GM18858 (cell line): ENCODE results near the gene AP3B1.
"Not testable (repeated sequence)": the region's sequence is repeated elsewhere in the genome, so short reads cannot be mapped to it uniquely, and the experiment has no call there.

Experiments used
- ATAC-seq: cut with Tn5 transposase; IDR thresholded peaks from one replicate; pipeline ENCODE4 v1.9.1; 2021; ENCODE audit not compliant: unreplicated experiment

The AP3B1 gene

DNA sequence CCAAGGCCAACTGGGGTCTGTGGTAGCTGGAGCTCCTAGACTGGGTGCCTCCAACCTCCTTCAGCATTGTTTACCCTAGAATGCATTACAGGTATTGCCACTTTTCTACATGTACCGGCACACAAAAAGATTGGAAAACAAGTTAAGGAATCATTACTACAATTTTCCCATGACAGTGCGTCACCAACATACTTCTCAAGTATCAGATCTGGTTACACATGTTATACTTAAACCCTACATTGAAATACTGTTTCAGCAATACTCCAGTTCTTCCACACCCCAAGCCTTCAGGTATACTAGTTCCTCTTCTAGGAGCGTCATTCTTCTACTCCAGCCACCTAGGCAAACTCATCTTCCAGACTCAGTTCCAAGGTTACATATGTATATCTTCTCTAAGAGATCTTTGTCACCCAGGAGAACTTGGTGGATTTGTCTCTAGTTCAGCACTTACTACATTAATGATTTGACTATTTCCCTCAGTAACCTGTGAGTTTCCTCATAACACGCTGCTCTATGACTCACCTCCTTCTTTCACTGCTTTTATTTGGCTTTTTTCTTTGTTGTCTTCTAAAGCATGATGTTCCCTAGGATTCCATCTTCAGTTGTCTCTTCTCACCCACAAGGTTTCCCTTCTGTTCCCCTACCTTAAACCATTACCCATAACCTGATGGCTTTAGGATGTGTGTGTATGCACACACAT lies 217.0 kb downstream of the AP3B1 start:
- ATAC-seq = no peak

DNA sequence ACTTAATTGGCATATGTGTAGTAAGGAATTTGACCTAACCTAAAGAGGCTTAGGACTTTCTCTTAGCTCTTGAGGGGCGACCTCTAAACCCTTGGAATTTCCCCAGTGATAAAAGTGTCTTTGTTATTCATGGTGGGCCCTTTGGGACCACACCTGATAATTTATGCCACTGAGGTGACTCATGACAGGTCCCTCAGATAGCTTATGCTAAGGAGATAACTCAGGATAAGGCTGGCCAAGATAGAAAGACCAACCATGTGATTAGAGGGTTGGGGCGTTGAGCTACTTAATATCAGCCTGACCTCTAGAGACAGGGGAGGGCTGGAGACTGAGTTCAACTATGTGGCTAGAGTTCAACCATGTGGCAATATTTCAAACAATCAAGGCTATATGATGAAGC lies 218.1 kb downstream of the AP3B1 start:
- no peak for ATAC-seq

DNA sequence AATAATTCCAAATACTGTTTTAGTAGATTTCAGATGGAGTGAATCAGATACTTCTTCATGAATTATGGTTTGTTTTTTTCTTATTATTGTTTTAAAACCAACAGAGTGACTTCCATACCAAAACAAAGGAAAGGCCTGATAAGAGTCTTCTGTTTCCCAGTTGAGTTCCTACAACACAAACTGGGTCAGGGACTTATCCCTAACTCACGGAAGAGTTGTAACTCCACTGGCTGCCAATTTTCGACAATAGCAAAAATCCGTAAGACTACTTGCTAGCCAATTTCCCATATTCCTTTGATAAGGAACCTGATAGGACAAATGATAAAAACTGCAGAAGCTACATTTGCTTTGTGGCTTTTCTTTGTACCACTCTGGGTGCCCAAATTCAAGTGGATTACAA lies 219.2 kb downstream of the AP3B1 start:
- ATAC-seq = no peak

DNA sequence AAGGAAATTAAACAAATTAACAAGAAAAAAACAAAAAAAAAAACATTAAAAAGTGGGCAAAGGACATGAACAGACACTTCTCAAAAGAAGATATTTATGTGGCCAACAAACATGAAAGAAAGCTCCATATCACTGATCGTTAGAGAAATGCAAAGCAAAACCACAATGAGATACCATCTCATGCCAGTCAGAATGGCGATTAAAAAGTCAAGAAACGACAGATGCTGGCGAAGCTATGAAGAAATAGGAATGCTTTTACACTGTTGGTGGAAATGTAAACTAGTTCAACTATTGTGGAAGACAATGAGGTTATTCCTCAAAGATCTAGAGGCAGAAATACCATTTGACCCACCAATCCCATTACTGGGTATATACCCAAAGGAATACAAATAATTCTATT lies 223.8 kb downstream of the AP3B1 start:
- ATAC-seq = not testable (repeated sequence)

DNA sequence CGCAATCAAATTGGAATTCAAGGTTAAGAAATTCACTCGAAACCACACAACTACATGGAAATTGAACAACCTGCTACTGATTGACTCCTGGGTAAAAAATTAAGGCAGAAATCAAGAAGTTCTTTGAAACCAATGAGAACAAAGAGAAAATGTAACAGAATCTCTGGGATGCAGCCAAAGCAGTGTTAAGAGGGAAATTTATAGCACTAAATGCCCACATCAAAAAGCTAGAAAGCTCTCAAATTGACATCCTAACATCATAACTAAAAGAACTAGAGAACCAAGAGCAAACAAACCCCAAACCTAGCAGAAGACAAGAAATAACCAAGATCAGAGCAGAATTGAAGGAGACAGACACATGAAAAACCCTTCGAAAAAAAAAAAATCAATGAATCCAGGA lies 226.9 kb downstream of the AP3B1 start:
- not testable (repeated sequence) for ATAC-seq

DNA sequence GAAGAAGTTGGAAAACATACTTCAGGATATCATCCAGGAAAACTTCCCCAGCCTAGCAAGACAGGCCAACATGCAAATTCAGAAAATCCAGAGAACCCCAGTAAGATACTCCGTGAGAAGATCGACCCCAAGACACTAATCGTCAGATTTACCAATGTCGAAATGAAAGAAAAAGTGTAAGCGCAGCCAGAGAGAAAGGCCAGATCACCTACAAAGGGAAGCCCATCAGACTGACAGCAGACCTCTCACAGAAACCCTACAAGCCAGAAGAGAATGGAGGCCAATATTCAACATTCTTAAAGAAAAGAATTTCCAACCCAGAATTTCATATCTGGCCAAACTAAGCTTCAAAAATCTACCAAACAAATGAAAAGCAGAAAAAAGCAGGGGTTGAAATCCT lies 227.8 kb downstream of the AP3B1 start:
- ATAC-seq = not testable (repeated sequence)

DNA sequence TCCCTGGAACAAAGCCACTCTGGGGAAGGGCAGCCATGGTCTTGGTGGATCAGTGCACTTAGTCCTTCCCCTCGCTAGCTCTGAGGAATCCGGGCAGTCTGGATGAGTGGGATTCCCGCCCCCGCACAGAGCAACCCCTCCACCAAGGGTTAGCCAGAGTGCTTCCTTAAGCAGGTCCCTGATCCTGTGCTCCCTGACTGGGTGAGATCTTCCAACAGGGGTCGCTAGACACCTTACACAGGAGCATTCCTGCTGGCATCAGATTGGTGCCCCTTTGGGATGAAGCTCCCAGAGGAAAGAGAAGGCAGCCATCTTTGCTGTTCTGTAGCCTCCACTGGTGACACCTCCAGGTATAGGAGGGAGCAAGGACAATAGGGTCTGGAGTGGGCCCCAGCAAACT lies 228.8 kb downstream of the AP3B1 start:
- ATAC-seq = no peak

DNA sequence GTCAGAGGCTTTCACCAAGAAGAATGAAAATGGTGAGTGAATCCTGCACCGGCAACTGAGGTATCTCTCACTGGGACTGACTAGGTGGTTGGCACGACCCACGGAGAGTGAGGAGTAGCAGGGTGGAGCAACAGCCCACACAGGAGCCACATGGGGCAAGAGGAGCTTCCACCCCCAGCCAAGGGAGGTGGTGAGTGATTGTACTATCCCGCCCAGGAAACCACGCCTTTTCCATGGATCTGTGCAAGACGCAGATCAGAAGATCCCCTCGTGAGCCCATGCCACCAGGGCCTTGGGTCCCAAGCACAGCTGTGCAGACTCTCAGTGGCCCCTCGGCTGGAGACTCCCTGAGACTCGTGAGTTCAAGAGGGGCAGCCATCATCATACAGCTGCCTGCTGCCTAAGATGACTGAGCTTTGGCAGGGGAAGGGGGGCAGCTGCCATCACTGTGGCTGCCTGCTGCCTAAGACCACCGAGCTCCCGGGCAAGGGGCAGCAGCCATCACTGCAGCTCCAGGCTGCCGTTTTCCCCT lies 229.5 kb downstream of the AP3B1 start:
- no peak for ATAC-seq

DNA sequence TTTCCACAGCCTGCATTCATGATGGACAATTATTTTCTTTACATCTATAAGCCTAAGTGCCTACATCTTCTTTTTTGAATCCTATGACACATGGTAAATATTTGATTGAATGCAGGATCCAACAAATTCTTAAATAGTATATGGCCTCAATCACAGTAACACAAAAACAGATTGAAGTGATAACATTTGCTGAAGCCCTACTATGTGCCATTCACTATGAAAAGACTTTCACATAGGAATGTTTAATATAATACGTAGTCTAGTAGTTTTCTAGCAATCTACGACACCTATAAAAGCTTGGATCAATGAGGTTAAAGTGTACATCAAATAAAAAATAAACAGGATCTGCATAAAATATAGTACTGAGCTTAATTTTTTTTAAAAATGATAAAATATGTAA lies 231.0 kb downstream of the AP3B1 start:
- ATAC-seq = no peak

DNA sequence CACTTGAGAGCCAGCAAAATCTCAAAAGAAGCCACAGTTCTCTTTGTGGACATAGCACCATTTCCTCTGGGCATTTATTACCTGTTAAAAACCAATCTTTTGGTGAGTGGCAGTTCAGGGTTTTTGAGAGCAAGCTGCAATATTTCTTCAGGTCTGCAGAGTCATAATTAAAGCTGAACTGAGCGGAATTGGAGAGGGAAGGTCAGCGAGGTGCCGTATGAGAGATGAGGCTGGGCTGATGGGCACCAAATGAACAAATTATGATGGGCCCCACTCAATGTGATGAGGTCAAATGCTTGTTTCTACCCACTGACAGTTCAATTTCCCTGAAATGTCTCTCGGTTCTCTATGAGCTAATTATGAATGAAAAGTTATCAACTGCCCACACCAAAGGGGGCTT lies 231.9 kb downstream of the AP3B1 start:
- ATAC-seq = no peak

DNA sequence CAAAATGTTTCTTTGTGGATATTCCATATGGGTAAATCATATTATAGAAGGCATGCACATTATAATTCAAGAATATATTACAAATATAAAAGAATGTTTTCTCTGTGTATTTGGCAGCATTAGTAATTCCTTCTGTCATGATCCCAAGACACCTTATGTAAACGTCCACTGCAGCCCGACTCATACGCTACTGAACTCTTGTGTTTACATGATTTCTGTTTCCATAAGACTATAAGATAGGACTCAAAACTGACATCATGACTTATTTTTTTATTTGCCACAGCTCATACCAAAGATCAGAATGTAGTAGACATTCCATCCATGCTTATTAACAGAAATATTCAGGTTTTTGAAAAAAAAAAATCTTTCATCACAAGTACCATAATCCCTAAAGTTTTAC lies 234.1 kb downstream of the AP3B1 start:
- no peak for ATAC-seq

DNA sequence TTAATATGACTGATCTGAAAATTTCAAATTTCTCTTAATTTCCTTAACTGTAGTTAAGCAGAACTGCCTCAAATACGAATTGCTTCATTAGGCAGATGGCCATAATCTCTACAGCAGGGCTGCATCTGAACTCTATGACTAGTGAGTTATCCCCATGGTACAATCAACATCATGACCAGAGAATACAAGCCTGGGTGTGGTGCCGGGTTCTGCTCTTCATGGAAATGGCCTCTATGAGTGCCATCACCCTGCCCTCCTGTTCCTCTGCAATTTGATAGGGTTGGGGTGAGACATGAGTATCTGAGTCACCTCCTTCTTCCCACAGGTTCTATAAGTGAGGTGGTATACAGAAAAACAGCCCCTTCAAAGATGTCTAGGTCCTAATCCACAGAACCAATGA lies 235.9 kb downstream of the AP3B1 start:
- ATAC-seq = no peak

DNA sequence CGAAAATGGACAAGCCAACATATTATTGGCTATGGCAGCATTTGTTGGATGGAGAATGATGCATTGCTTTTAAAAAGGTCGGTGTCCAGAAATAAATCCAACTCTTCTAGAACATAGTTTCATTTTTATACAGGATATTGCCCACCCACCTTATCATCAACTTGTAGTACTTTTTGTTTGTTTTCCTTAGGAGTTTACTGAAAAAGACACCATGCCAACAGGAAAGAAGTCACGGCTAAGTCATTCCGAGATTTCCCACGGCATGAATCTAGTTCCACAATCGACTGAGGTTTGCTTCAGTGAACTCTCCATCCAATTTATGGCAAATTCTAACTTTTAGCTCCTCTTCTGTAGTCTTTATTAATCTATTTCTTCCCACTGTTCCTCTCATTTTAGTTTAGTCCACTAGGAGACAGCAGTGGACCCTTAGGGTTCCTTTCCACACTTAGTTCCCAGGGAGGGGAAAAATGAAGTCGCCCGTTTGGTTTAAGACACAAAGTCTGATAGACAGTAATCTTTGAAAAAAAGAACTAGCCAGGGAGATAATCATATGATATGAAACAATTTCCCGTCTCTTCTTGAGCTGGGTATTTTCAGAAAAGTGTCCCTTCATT lies 237.5 kb downstream of the AP3B1 start:
- ATAC-seq = no peak

DNA sequence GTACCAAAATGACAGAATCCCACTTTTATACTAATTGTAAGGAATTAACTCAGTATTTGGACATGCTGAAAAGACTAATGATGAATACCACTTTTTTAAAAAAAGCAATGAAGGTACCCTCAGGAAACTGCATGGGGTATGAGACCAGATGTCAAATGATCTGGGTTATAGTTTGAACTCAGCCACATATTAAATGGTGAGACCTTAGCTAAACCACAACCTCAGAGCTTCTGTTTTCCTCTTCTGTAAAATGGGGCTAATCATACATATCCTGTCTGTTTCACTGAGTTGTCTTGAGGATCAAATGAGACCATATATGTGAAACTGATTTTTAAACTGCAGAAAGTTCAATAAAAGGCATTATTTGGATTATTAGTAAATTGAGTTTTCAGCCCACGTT lies 238.4 kb downstream of the AP3B1 start:
- no peak for ATAC-seq

DNA sequence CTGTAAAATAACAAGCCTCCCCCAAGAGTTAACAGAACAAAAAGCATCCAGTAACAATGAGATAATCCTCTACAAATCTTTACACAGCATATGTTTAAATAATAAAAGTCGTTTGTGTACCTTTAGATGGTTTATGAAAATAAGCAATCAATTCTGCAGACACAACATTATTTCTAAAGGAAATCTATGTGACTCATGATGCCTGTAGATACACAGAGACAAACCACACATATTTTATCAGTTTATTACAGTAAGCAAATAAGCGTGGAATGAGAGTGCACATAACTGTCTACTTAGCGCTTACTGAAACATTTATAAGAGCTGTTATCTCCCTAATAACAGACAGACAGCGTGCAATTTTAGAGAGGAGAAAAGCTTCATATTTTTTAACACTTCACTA lies 243.6 kb downstream of the AP3B1 start:
- no peak for ATAC-seq

DNA sequence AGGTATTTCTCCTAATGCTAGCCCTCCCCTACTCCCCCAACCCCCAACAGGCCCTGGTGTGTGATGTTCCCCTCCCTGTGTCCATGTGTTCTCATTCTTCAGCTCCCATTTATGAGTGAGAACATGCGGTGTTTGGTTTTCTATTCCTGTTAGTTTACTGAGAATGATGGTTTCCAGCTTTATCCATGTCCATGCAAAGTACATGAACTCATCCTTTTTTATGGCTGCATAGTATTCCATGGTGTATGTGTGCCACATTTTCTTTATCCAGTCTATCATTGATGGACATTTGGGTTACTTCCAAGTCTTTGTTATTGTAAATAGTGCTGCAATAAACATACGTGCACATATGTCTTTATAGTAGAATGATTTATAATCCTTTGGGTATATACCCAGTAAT lies 247.7 kb downstream of the AP3B1 start:
- ATAC-seq = not testable (repeated sequence)

DNA sequence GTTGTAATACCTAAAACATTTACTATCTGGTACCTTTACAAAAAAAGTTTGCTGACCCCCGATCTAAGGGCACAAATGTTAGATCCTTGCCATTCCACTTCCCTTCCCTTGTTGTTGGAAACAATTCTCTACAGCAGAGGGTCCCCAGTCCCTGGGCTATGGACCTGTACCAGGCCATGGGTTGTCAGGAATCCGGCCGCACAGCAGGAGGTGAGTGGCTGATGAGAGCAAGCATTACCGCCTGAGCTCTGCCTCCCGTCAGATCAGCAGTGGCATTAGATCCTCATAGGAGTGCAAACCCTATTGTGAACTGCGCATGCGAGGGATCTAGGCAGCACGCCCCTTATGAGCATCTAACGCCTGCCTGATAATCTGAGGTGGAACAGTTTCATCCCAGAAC lies 248.5 kb downstream of the AP3B1 start:
- no peak for ATAC-seq

DNA sequence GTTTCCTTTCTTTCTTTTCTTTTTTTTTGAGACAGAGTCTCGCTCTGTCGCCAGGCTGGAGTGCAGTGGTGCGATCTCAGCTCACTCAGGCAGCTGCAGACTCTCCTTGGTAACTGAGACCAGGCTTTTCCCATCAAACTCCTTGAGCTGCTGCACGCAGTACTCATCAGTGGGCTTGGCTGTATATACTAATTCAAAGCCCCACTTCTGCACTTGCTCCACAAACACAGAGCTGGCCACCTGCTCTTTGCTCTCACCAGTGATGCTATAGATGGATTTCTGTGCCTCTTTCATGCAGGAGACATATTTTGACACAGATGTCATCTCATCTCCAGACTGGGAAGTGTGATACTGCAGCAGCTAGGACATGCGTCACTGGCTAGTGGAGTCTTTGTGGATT lies 252.7 kb downstream of the AP3B1 start:
- no peak for ATAC-seq

DNA sequence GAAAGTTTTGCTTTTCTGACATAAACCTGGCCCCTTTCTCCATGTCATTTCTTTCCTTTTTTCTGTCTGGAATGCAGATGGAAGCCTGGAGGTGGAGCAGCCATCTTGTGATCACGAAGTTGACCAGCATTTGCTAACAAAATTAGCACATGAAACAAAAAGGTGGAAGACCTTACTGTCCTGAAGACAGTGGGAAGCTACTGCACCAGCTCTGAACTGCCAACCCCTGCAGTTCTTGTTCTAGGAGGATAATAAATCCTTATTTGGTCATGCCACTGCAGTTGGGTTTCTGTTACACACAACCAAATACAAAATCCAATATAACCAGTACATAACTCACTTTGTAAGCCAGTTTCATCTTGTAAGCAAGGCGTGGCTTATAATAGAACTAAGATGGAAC lies 269.0 kb downstream of the AP3B1 start:
- no peak for ATAC-seq

DNA sequence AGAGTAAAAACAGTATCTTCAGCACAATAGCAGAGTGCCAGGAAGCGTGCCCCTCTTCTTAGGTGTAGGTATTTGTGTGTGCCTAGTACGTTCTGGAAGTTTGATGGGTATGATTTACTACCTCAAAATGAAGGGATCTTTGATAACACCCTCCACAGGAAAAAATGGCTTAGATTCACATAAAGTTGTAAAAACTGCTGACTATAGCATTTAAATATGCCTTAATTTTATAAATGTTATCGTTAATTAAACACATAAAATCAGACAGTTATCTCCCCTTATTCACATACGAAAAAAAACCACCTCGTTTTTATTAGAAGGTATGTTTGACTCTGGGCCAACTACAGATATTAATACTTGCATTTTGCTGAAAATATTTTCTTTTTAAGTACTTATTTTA lies 274.8 kb downstream of the AP3B1 start:
- ATAC-seq = no peak

DNA sequence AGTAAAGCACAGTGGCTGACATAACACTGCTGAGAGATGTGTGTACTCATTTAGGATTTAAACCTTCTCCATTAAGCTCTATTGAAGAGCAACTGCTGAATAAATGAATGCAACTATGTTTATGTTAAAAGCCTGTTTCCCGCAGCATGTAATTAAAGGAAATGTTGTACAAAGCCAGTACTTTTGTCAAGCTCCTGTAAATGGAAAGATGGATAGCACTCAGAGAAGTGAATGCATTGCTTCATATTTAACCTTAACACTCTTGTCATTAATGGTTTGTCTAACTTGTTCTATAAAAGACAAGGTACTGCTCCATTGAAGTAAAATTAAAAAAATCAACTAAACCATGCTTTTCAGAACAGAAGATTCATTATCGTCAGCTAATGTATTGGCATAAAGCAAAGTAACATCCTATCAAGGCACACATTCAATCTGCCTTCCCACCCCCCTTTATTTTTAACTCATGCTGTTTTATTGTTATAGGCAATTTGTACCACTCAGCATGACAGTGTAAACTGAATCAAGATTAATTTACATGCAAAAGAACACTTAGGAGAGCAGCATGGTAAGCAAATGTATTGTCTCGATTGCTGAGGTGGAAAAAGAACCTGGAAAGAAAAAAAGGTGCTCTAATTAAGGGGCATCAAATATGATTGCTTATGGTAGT lies 277.5 kb downstream of the AP3B1 start:
- ATAC-seq = no peak

DNA sequence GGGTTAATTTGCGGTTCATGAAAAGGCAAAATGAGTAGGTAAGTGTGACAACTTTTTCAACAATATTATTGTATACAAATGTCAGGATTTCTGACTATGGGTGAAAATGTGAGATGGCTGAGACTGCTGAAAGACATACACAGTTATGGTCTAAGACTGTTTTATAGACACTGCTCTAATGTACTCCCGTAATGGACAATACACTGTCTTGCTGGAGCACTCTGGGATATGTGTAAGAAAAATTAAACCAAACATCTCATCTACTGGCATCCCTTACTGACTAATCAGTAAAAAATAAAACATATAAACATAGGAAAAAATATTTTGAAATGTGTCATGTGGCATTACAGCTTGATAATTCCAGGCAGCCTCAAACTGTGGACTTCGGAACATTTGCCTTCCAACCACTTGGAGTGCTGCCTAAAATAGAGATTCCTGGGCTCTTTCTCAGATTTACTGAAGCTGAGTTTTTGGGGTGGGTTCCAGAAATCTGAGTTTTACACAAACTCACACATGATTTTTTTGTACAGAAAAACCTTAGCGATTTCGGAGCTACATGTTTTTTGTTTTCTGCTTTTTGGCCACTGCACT lies 284.5 kb downstream of the AP3B1 start:
- no peak for ATAC-seq
